Measurements from ENCODE around the gene SZRD1. TPM values are rescaled to one million over a fixed set of nuclear protein-coding genes. Genes with fewer than 3 reads are reported as not detected.

SZRD1 gene
- polyA plus RNA-seq, 2 of the 4 experiments (the other 2 are of a cell fraction), result 56.8 to 91.9 TPM

- Histone ChIP-seq H3K27ac (peak overlapping the region; percentile 80 to 90), H3K4me2 (peak overlapping the region; percentile 66), H3K4me3 (no peak overlapping the region), H3K9me3 (no peaks in the 10 kb centered on the region), H3K4me1 (peaks cover 56% of the 10 kb centered on the region)
- ChIA-PET POLR2A (interaction anchor here (0.9 kb wide), 1 partner anchor 13 kb away, joined by 4 read pairs; no protein-coding TSS in a partner anchor), CTCF (no interaction called here)
- no peak for TF ChIP-seq ATOH8 (CRISPR knock-in tag; IDR thresholded peaks at IDR 0.05; ENCODE audit: low read depth)
- TF ChIP-seq PBX3 (IDR thresholded peaks at IDR 0.05), result no peak
- TF ChIP-seq FOXS1 (CRISPR knock-in tag; IDR thresholded peaks at IDR 0.05), result no peak
- TF ChIP-seq TP53 (CRISPR knock-in tag; IDR thresholded peaks at IDR 0.05), result no peak
- no peak for TF ChIP-seq RNF2 (IDR thresholded peaks at IDR 0.05; ENCODE audit: borderline replicate concordance, low read depth)
- no peak for TF ChIP-seq KDM1A (IDR thresholded peaks at IDR 0.05; ENCODE audit: low read depth)
- no peak for TF ChIP-seq ZFP36 (IDR thresholded peaks at IDR 0.05; ENCODE audit: borderline replicate concordance, partially characterized antibody)
- FAIRE-seq (no peak), DNase-seq (ENCODE audit: low read depth in 1 of 2, low spot score in 1 of 2) (no peak), ATAC-seq (peak; percentile 58 to 71)
- 93% methylated on average over 9 of the region's 9 CpGs for whole genome bisulfite sequencing (ENCODE audit: missing lambda C conversion rate)
These were observed 18.8 kb downstream of the SZRD1 start for GRCh38 chr1:16385659-16386453.

- POLR2A ChIA-PET, result interaction anchor here (0.9 kb wide), 1 partner anchor 12 kb away, joined by 4 read pairs; no protein-coding TSS in a partner anchor
- Histone ChIP-seq H3K4me1 (peaks cover 63% of the 10 kb centered on the region), H3K4me2 (peak overlapping the region; percentile 66), H3K27ac (peak overlapping the region; percentile 80 to 90), H3K4me3 (no peak overlapping the region), H3K9me3 (no peaks in the 10 kb centered on the region)
- DNase-seq (ENCODE audit: low read depth in 1 of 2, low spot score in 1 of 2) (peak; percentile 48 to 59), FAIRE-seq (no peak), ATAC-seq (peak; percentile 91 to 93)
- TF ChIP-seq FOSL2 (IDR thresholded peaks at IDR 0.05) (no peak), FOSL2 (CRISPR knock-in tag; IDR thresholded peaks at IDR 0.05) (no peak), MAX (IDR thresholded peaks at IDR 0.05) (peak; percentile 58; the same call in 1 of the 2 replicates), CHD4 (IDR thresholded peaks at IDR 0.05; ENCODE audit: borderline replicate concordance) (no peak)
- CTCF ChIA-PET, result interaction anchor here (1.0 to 1.2 kb wide), 2 partner anchors 10 to 12 kb away, joined by 3 to 4 read pairs; no protein-coding TSS in a partner anchor
- WGBS (ENCODE audit: missing lambda C conversion rate), result 17% methylated on average over 4 of the region's 5 CpGs
These were observed 19.5 kb downstream of the SZRD1 start for GRCh38 chr1:16386454-16387113.

- TF ChIP-seq ZSCAN20 (CRISPR knock-in tag; IDR thresholded peaks at IDR 0.05) (no peak), FOXS1 (CRISPR knock-in tag; IDR thresholded peaks at IDR 0.05) (no peak), GATA3 (IDR thresholded peaks at IDR 0.05; ENCODE audit: borderline replicate concordance) (no peak), SMC3 (IDR thresholded peaks at IDR 0.05) (no peak), BCL3 (IDR thresholded peaks at IDR 0.05) (no peak)
- Histone ChIP-seq H3K27ac (peak overlapping the region; percentile 80 to 90), H3K9me3 (no peaks in the 10 kb centered on the region), H3K4me3 (no peak overlapping the region), H3K4me2 (peak overlapping the region; percentile 66), H3K4me1 (peaks cover 71% of the 10 kb centered on the region)
- no peak for DNase-seq (ENCODE audit: low read depth in 1 of 2, low spot score in 1 of 2)
- 87% methylated on average over 14 of the region's 14 CpGs for WGBS (ENCODE audit: missing lambda C conversion rate)
- no peak for FAIRE-seq
- POLR2A ChIA-PET, result no interaction called here
- CTCF ChIA-PET, result interaction anchor here (0.6 to 1.2 kb wide), 4 partner anchors 11 to 14 kb away, joined by 3 to 4 read pairs (median 3); no protein-coding TSS in a partner anchor
- ATAC-seq, result no peak
These were observed 20.5 kb downstream of the SZRD1 start for GRCh38 chr1:16387201-16388188.
